KMS-11 (cell line): Measurements from ENCODE around the gene SLC10A1.

Source experiments
- H2AFZ ChIP-seq: fragments of 200-600 bp; sonication (generic); 2 replicates; pipeline ENCODE4 v1.6.1; 2016; ENCODE audit warnings: antibody characterized with exemption, mixed run types, low read depth
- H3K27ac ChIP-seq: fragments of 200-600 bp; sonication (generic); 2 replicates; pipeline ENCODE4 v1.6.1; 2016; ENCODE audit warnings: mild to moderate bottlenecking, mixed run types
- H3K27me3 ChIP-seq: fragments of 200-600 bp; sonication (generic); 2 replicates; pipeline ENCODE4 v1.6.1; 2017; ENCODE audit warnings: mild to moderate bottlenecking, low read depth, mixed run types, moderate library complexity; ENCODE audit not compliant: insufficient read depth
- H3K36me3 ChIP-seq: fragments of 200-600 bp; sonication (generic); 2 replicates; pipeline ENCODE4 v1.6.1; 2017; ENCODE audit warnings: mild to moderate bottlenecking, mixed run types; ENCODE audit not compliant: insufficient read depth
- H3K4me1 ChIP-seq: fragments of 200-600 bp; sonication (generic); 2 replicates; pipeline ENCODE4 v1.6.1; 2016; ENCODE audit warnings: mild to moderate bottlenecking, low read depth, mixed run types; ENCODE audit not compliant: poor library complexity, severe bottlenecking
- H3K4me2 ChIP-seq: fragments of 200-600 bp; sonication (generic); 2 replicates; pipeline ENCODE4 v1.7.0; 2016; ENCODE audit warnings: mild to moderate bottlenecking, mixed run types
- H3K4me3 ChIP-seq: fragments of 200-600 bp; sonication (generic); IDR thresholded peaks from 2 replicates; pipeline ENCODE4 v1.6.1; 2017; ENCODE audit warnings: low read depth, low read length, mixed read lengths; ENCODE audit not compliant: insufficient read depth
- H3K79me2 ChIP-seq: fragments of 200-600 bp; sonication (generic); 2 replicates; pipeline ENCODE4 v1.6.1; 2016; ENCODE audit warnings: low read depth, mixed run types; ENCODE audit not compliant: insufficient read depth
- H3K9ac ChIP-seq: fragments of 200-600 bp; sonication (generic); 2 replicates; pipeline ENCODE4 v1.6.1; 2016; ENCODE audit warnings: mild to moderate bottlenecking, mixed run types
- H4K20me1 ChIP-seq: fragments of 200-600 bp; sonication (generic); 2 replicates; pipeline ENCODE4 v1.6.1; 2016; ENCODE audit warnings: mild to moderate bottlenecking, mixed run types; ENCODE audit not compliant: insufficient read depth
- CTCF ChIP-seq: fragments of 200-600 bp; sonication (generic); conservative IDR thresholded peaks from 2 replicates; pipeline ENCODE4 v1.6.1; 2017; ENCODE audit warnings: low read depth, mild to moderate bottlenecking, antibody characterized with exemption, low read length, moderate library complexity, mixed read lengths

Gene SLC10A1

GRCh38 chr14:69842686-69843420, 45.8 kb upstream of the SLC10A1 start:
- Histone ChIP-seq H3K27me3 (no peaks in the 10 kb centered on the region), H3K9ac (no peak overlapping the region), H3K79me2 (no peaks in the 10 kb centered on the region), H3K36me3 (no peaks in the 10 kb centered on the region), H3K27ac (no peak overlapping the region), H3K4me2 (no peak overlapping the region), H2AFZ (no peak overlapping the region), H3K4me1 (no peaks in the 10 kb centered on the region), H3K4me3 (no peak overlapping the region), H4K20me1 (no peaks in the 10 kb centered on the region)
- TF ChIP-seq CTCF = no peak

- Histone ChIP-seq H3K9ac (no peak overlapping the region), H3K36me3 (no peaks in the 10 kb centered on the region), H3K27ac (no peak overlapping the region), H2AFZ (no peak overlapping the region), H3K27me3 (no peaks in the 10 kb centered on the region), H3K4me2 (no peak overlapping the region), H3K4me1 (no peaks in the 10 kb centered on the region), H4K20me1 (no peaks in the 10 kb centered on the region), H3K4me3 (no peak overlapping the region), H3K79me2 (no peaks in the 10 kb centered on the region)
- TF ChIP-seq CTCF = no peak
Measured at GRCh38 chr14:69841656-69842055, 44.6 kb upstream of the SLC10A1 start.

GRCh38 chr14:69839661-69840060, 42.6 kb upstream of the SLC10A1 start:
- Histone ChIP-seq H3K79me2 (no peaks in the 10 kb centered on the region), H3K9ac (no peak overlapping the region), H3K27me3 (no peaks in the 10 kb centered on the region), H3K27ac (no peak overlapping the region), H3K36me3 (no peaks in the 10 kb centered on the region), H3K4me1 (no peaks in the 10 kb centered on the region), H2AFZ (no peak overlapping the region), H3K4me2 (no peak overlapping the region), H3K4me3 (no peak overlapping the region), H4K20me1 (no peaks in the 10 kb centered on the region)
- TF ChIP-seq CTCF = no peak

- Histone ChIP-seq H3K4me3 (no peak overlapping the region), H3K27ac (no peak overlapping the region), H3K9ac (no peak overlapping the region), H4K20me1 (no peaks in the 10 kb centered on the region), H3K4me1 (no peaks in the 10 kb centered on the region), H2AFZ (no peak overlapping the region), H3K27me3 (no peaks in the 10 kb centered on the region), H3K36me3 (no peaks in the 10 kb centered on the region), H3K4me2 (no peak overlapping the region), H3K79me2 (no peaks in the 10 kb centered on the region)
- TF ChIP-seq CTCF = no peak
Measured at GRCh38 chr14:69838881-69839416, 41.9 kb upstream of the SLC10A1 start.
